CD14-positive monocyte (primary cell): ENCODE data around the gene LPCAT1. TPM values are rescaled to one million over a fixed set of nuclear protein-coding genes. Genes with fewer than 3 reads are reported as not detected.

ENCODE experiments used
- DNase-seq, 3 donors: peaks; one replicate each; pipeline ENCODE4 v3.0.0-alpha.2; 2011 to 2022
- H2AFZ ChIP-seq: 2 replicates; pipeline ENCODE4 v1.6.0; 2012; ENCODE audit warnings: mild to moderate bottlenecking, low read depth, low read length, inconsistent platforms; ENCODE audit not compliant: insufficient read depth, poor library complexity, severe bottlenecking
- H3K27ac ChIP-seq, 2 donors: 1 replicate in 1 of 2; 2 replicates in 1 of 2; pipeline ENCODE4 v1.5.1; 2012 to 2013; ENCODE audit warnings: low read length in 2 of 2, control low read depth in 1 of 2, inconsistent platforms in 1 of 2, low read depth in 1 of 2, mild to moderate bottlenecking in 1 of 2
- H3K27me3 ChIP-seq, 2 donors: one replicate each; pipeline versions ENCODE4 v1.6.0 to v1.6.1; 2011 to 2013; ENCODE audit warnings: low read length in 2 of 2; ENCODE audit not compliant: control insufficient read depth in 2 of 2, insufficient read depth in 2 of 2
- H3K36me3 ChIP-seq, 2 donors: replicated peaks in 1 of 2; 1 replicate in 1 of 2; 2 replicates in 1 of 2; pipeline versions ENCODE4 v1.5.1 to v1.6.1; 2012 to 2013; ENCODE audit warnings: low read length in 2 of 2, control low read depth in 1 of 2, inconsistent platforms in 1 of 2, mild to moderate bottlenecking in 1 of 2; ENCODE audit not compliant: insufficient read depth in 2 of 2, control insufficient read depth in 1 of 2
- H3K4me1 ChIP-seq, 2 donors: 1 replicate in 1 of 2; 2 replicates in 1 of 2; pipeline versions ENCODE4 v1.5.1 to v1.6.1; 2012 to 2013; ENCODE audit warnings: low read length in 2 of 2, control low read depth in 1 of 2, inconsistent platforms in 1 of 2, mild to moderate bottlenecking in 1 of 2, moderate library complexity in 1 of 2; ENCODE audit not compliant: insufficient read depth in 2 of 2, control insufficient read depth in 1 of 2
- H3K4me2 ChIP-seq: replicated peaks from 2 replicates; pipeline ENCODE3; 2012; ENCODE audit warnings: low read length, moderate library complexity, mild to moderate bottlenecking; ENCODE audit not compliant: poor library complexity, severe bottlenecking; ENCODE audit errors: extremely low read depth
- H3K4me3 ChIP-seq, 3 experiments: fragments of 200-600 bp in 1 of 3; sonication (generic) in 1 of 3; replicated peaks in 1 of 3; 1 replicate in 2 of 3; 2 replicates in 1 of 3; pipeline ENCODE4 v1.5.1; 2011 to 2013; ENCODE audit warnings: low read length in 3 of 3, mild to moderate bottlenecking in 3 of 3, control low read depth in 2 of 3, low read depth in 2 of 3, inconsistent platforms in 1 of 3, moderate library complexity in 1 of 3
- H3K79me2 ChIP-seq: 2 replicates; pipeline ENCODE4 v1.6.0; 2012; ENCODE audit warnings: mild to moderate bottlenecking, control low read depth, inconsistent platforms, low read length, moderate library complexity; ENCODE audit not compliant: insufficient read depth
- H3K9ac ChIP-seq: 2 replicates; pipeline ENCODE4 v1.6.0; 2017; ENCODE audit warnings: low read length, mild to moderate bottlenecking; ENCODE audit not compliant: insufficient read depth, poor library complexity, severe bottlenecking
- H3K9me3 ChIP-seq, 2 donors: replicated peaks in 1 of 2; 1 replicate in 1 of 2; 2 replicates in 1 of 2; pipeline versions ENCODE4 v1.5.1 to v1.6.1; 2012 to 2013; ENCODE audit warnings: low read length in 2 of 2, control low read depth in 1 of 2; ENCODE audit not compliant: control insufficient read depth in 1 of 2, insufficient read depth in 1 of 2
- H4K20me1 ChIP-seq: 2 replicates; pipeline ENCODE4 v1.6.0; 2012; ENCODE audit warnings: mild to moderate bottlenecking, low read length, control low read depth, moderate library complexity; ENCODE audit not compliant: insufficient read depth
- H3K27ac Mint-ChIP-seq, 7 donors: one replicate each; pipeline ENCODE4 v1.8.0; 2020; ENCODE audit warnings: mild to moderate bottlenecking in 7 of 7, mixed read lengths in 7 of 7, moderate library complexity in 6 of 7, inconsistent platforms in 2 of 7
- H3K27me3 Mint-ChIP-seq, 3 donors: one replicate each; pipeline ENCODE4 v1.8.0; 2021 to 2022; ENCODE audit warnings: low read depth in 3 of 3, mild to moderate bottlenecking in 3 of 3, mixed read lengths in 3 of 3, moderate library complexity in 3 of 3, inconsistent platforms in 1 of 3
- H3K36me3 Mint-ChIP-seq, 2 donors: one replicate each; pipeline ENCODE4 v1.8.0; 2020; ENCODE audit warnings: mixed read lengths in 2 of 2, inconsistent platforms in 1 of 2, mild to moderate bottlenecking in 1 of 2
- H3K4me1 Mint-ChIP-seq: one replicate; pipeline ENCODE4 v1.8.0; 2020; ENCODE audit warnings: mild to moderate bottlenecking, mixed read lengths
- H3K4me3 Mint-ChIP-seq, 2 donors: one replicate each; pipeline ENCODE4 v1.8.0; 2020; ENCODE audit warnings: mild to moderate bottlenecking in 2 of 2, mixed read lengths in 2 of 2, moderate library complexity in 1 of 2
- H3K9me3 Mint-ChIP-seq, 7 donors: one replicate each; pipeline ENCODE4 v1.8.0; 2020 to 2022; ENCODE audit warnings: mixed read lengths in 7 of 7, mild to moderate bottlenecking in 6 of 7, moderate library complexity in 6 of 7, inconsistent platforms in 2 of 7
- CTCF ChIP-seq: fragments of 200-600 bp; IDR thresholded peaks from one replicate; pipeline ENCODE4 v1.8.0; 2022; ENCODE audit warnings: antibody characterized with exemption, mild to moderate bottlenecking
- WGBS: methylation state at CpG from one replicate; pipeline ENCODE4 v1.1.5; 2013; ENCODE audit warnings: missing lambda C conversion rate; ENCODE audit not compliant: insufficient coverage; 5-methylcytosine and 5-hydroxymethylcytosine counted together
- intact Hi-C, 2 donors: fragments of 100-400 bp; cut with micrococcal nuclease; formaldehyde crosslinking; loops; one replicate each; pipeline versions ENCODE4 v1.15.0 to v1.15.1; 2023
- polyA plus RNA-seq, 3 donors: library from polyadenylated mRNA; depleted of rRNA in 1 of 3; unstranded in 2 of 3; stranded (reverse) in 1 of 3; fragments of 300-500 nt in 2 of 3; fragments of >200 nt in 1 of 3; fragmentation: Illumina TruSeq in 2 of 3; gene quantifications; 1 replicate in 2 of 3; 2 replicates in 1 of 3; pipeline ENCODE4 v1.2.3, GENCODE V29; 2012 to 2021

The LPCAT1 gene
- polyA plus RNA-seq, 3 donors = 34.1 to 53.9 (median 34.8) TPM

- intact Hi-C loops = no loop called here
- Histone ChIP-seq H4K20me1 (no peaks in the 10 kb centered on the region), H3K9me3 (no peaks in the 10 kb centered on the region), H3K9ac (no peak overlapping the region), H3K27me3 (peaks cover 0 to 18% of the 10 kb centered on the region in 2 donors), H3K4me3 (no peak overlapping the region), H3K27ac (no peak overlapping the region), H3K36me3 (no peaks in the 10 kb centered on the region), H2AFZ (no peak overlapping the region), H3K4me2 (no peak overlapping the region), H3K4me1 (peaks cover 11 to 13% of the 10 kb centered on the region in 2 donors), H3K79me2 (no peaks in the 10 kb centered on the region)
- no peak for TF ChIP-seq CTCF
- peaks cover 37 to 60% (median 47%) of the 10 kb centered on the region in 3 donors for H3K27me3 Mint-ChIP-seq
- H3K4me1 Mint-ChIP-seq = peaks cover 13% of the 10 kb centered on the region
- no peaks in the 10 kb centered on the region for H3K9me3 Mint-ChIP-seq
- no peak overlapping the region for H3K4me3 Mint-ChIP-seq
- no peaks in the 10 kb centered on the region for H3K36me3 Mint-ChIP-seq
- 90% methylated on average over 29 of the region's 33 CpGs for WGBS
- no peak overlapping the region for H3K27ac Mint-ChIP-seq
- DNase-seq = no peak
These were observed 28.9 kb upstream of the LPCAT1 start for GRCh38 chr5:1552521-1553255.

- 92% methylated on average over 29 of the region's 32 CpGs for WGBS
- no peak for TF ChIP-seq CTCF
- Mint-ChIP-seq H3K4me3 (no peak overlapping the region), H3K4me1 (peaks cover 10% of the 10 kb centered on the region), H3K27me3 (peaks cover 38 to 55% (median 42%) of the 10 kb centered on the region in 3 donors), H3K36me3 (no peaks in the 10 kb centered on the region), H3K9me3 (no peaks in the 10 kb centered on the region), H3K27ac (no peak overlapping the region)
- Histone ChIP-seq H3K27me3 (peaks cover 0 to 15% of the 10 kb centered on the region in 2 donors), H2AFZ (no peak overlapping the region), H3K27ac (no peak overlapping the region), H3K36me3 (no peaks in the 10 kb centered on the region), H3K9me3 (no peaks in the 10 kb centered on the region), H3K4me2 (no peak overlapping the region), H3K79me2 (no peaks in the 10 kb centered on the region), H3K4me3 (no peak overlapping the region), H4K20me1 (no peaks in the 10 kb centered on the region), H3K4me1 (peaks cover 11 to 13% of the 10 kb centered on the region in 2 donors), H3K9ac (no peak overlapping the region)
- intact Hi-C loops = no loop called here
- no peak for DNase-seq
These were observed 27.9 kb upstream of the LPCAT1 start for GRCh38 chr5:1551426-1552301.
